Measurements from ENCODE around the gene ANKRD12. TPM values are rescaled to one million over a fixed set of nuclear protein-coding genes. Genes with fewer than 3 reads are reported as not detected.

The ANKRD12 gene
- total RNA-seq, 2 experiments from 2014 or later: 160 to 164 TPM

- intact Hi-C loops (cut with DNase I, micrococcal nuclease): no loop called here
- DNase-seq (no peak), ATAC-seq (ENCODE audit: poor library complexity) (no peak)
- Mint-ChIP-seq H3K4me1 (ENCODE audit: low read depth) (peaks cover 6% of the 10 kb centered on the region), H3K9me3 (no peaks in the 10 kb centered on the region), H3K36me3 (ENCODE audit: low read depth) (peaks cover 88% of the 10 kb centered on the region), H3K27me3 (no peaks in the 10 kb centered on the region), H3K4me3 (no peak overlapping the region), H3K27ac (no peak overlapping the region)
- Histone ChIP-seq H3K27me3 (ENCODE audit: control insufficient read depth in 1 of 2, insufficient read depth in 2 of 2, low read length in 2 of 2) (no peaks in the 10 kb centered on the region), H3K4me3 (ENCODE audit: low read length) (no peak overlapping the region), H3K36me3 (ENCODE audit: insufficient read depth, low read length) (peaks cover 81% of the 10 kb centered on the region), H3K9me3 (ENCODE audit: control insufficient read depth in 1 of 2, insufficient read depth in 1 of 2, low read length in 2 of 2) (peaks cover under 1% of the 10 kb centered on the region in 2 experiments), H3K27ac (ENCODE audit: low read depth in 1 of 2, low read length in 2 of 2) (no peak overlapping the region), H3K4me1 (ENCODE audit: insufficient read depth, low read length) (peaks cover 7% of the 10 kb centered on the region)
- TF ChIP-seq CTCF (IDR thresholded peaks at IDR 0.05): no peak
- ChIA-PET CTCF (interaction anchor here (0.6 kb wide), 1 partner anchor 146 kb away, joined by 3 read pairs; no protein-coding TSS in a partner anchor), POLR2A (no interaction called here)
Observed at GRCh38 chr18:9237981-9238380, 101.4 kb downstream of the ANKRD12 start.

DNA sequence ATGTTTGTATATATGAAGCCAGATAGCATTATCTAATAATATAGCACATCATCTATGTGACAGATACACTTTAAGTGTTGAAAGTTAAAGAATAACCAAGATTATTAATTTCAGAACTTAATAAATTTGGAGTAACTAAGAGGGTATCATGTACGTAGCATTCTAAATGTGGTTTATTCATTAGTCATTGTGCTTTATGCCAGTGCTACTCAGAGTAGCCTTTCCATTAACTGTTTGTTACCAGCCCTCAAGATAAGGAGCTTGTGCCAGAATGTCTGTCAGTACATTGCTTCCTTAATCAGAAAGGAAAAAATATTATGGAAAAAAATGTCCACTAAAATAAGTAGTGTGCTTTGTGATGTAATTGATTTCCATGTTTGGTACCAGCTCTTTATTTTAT lies 103.1 kb downstream of the ANKRD12 start:
- Mint-ChIP-seq H3K4me1 (ENCODE audit: low read depth) (peaks cover 5% of the 10 kb centered on the region), H3K36me3 (ENCODE audit: low read depth) (peaks cover 88% of the 10 kb centered on the region), H3K9me3 (no peaks in the 10 kb centered on the region), H3K27me3 (no peaks in the 10 kb centered on the region), H3K27ac (no peak overlapping the region), H3K4me3 (no peak overlapping the region)
- no peak for DNase-seq
- H3K36me3 ChIP-seq (ENCODE audit: insufficient read depth, low read length): peaks cover 74% of the 10 kb centered on the region
- no peak for ATAC-seq (ENCODE audit: poor library complexity)
- ChIA-PET CTCF (no interaction called here), POLR2A (interaction anchor here (0.6 kb wide), 1 partner anchor 13 kb away, joined by 4 read pairs; no protein-coding TSS in a partner anchor)
- no peaks in the 10 kb centered on the region for H3K4me1 ChIP-seq (ENCODE audit: insufficient read depth, low read length)
- no peak for TF ChIP-seq CTCF (IDR thresholded peaks at IDR 0.05)
- H3K27me3 ChIP-seq (ENCODE audit: control insufficient read depth in 1 of 2, insufficient read depth in 2 of 2, low read length in 2 of 2): no peaks in the 10 kb centered on the region
- intact Hi-C loops (cut with DNase I, micrococcal nuclease): no loop called here
- no peaks in the 10 kb centered on the region for H3K9me3 ChIP-seq (ENCODE audit: control insufficient read depth in 1 of 2, insufficient read depth in 1 of 2, low read length in 2 of 2)
- H3K27ac ChIP-seq (ENCODE audit: low read depth in 1 of 2, low read length in 2 of 2): no peak overlapping the region
- no peak overlapping the region for H3K4me3 ChIP-seq (ENCODE audit: low read length)

- Mint-ChIP-seq H3K4me1 (ENCODE audit: low read depth) (peaks cover 5% of the 10 kb centered on the region), H3K9me3 (no peaks in the 10 kb centered on the region), H3K27ac (no peak overlapping the region), H3K27me3 (no peaks in the 10 kb centered on the region), H3K4me3 (no peak overlapping the region), H3K36me3 (ENCODE audit: low read depth) (peaks cover 87% of the 10 kb centered on the region)
- ATAC-seq (ENCODE audit: poor library complexity) (no peak), DNase-seq (peak in 1 of 14 experiments; percentile 4)
- intact Hi-C loops (cut with DNase I, micrococcal nuclease): no loop called here
- Histone ChIP-seq H3K4me1 (ENCODE audit: insufficient read depth, low read length) (no peaks in the 10 kb centered on the region), H3K27ac (ENCODE audit: low read depth in 1 of 2, low read length in 2 of 2) (no peak overlapping the region), H3K36me3 (ENCODE audit: insufficient read depth, low read length) (peaks cover 70% of the 10 kb centered on the region), H3K4me3 (ENCODE audit: low read length) (no peak overlapping the region), H3K9me3 (ENCODE audit: control insufficient read depth in 1 of 2, insufficient read depth in 1 of 2, low read length in 2 of 2) (no peaks in the 10 kb centered on the region), H3K27me3 (ENCODE audit: control insufficient read depth in 1 of 2, insufficient read depth in 2 of 2, low read length in 2 of 2) (no peaks in the 10 kb centered on the region)
- ChIA-PET CTCF (no interaction called here), POLR2A (no interaction called here)
- TF ChIP-seq CTCF (IDR thresholded peaks at IDR 0.05): no peak
Observed at GRCh38 chr18:9240270-9240669, 103.7 kb downstream of the ANKRD12 start.

Data from CD4-positive, alpha-beta T cell (primary cell).